Measurements from ENCODE around the gene FKBP1B. TPM values are rescaled to one million over a fixed set of nuclear protein-coding genes. Genes with fewer than 3 reads are reported as not detected.
A peak's percentile ranks its signal among the peaks of the same experiment; 100 is the strongest.
"Not testable (repeated sequence)": the region's sequence is repeated elsewhere in the genome, so short reads cannot be mapped to it uniquely, and the experiment has no call there.

The FKBP1B gene
- total and polyA plus RNA-seq, 3 experiments from 2014 or later: 2.5 to 5.3 (median 3.7) TPM

- peak overlapping the region; percentile 82 for H3K27ac ChIP-seq (ENCODE audit: low read depth, low read length)
- no peak overlapping the region for H3K4me3 Mint-ChIP-seq
- peak overlapping the region in 1 of 8 donors; percentile 62 for H3K27ac Mint-ChIP-seq
- H3K27me3 Mint-ChIP-seq: peaks cover 25 to 46% of the 10 kb centered on the region in 2 donors
- no peaks in the 10 kb centered on the region for H3K4me1 ChIP-seq (ENCODE audit: insufficient read depth, low read length)
- H3K9me3 ChIP-seq (ENCODE audit: low read length): no peaks in the 10 kb centered on the region
- H3K4me3 ChIP-seq (ENCODE audit: low read length): no peak overlapping the region
- peaks cover 10% of the 10 kb centered on the region for H3K27me3 ChIP-seq (ENCODE audit: insufficient read depth, low read length, poor library complexity, severe bottlenecking)
- no peaks in the 10 kb centered on the region for H3K9me3 Mint-ChIP-seq
- peaks cover 9 to 15% (median 9%) of the 10 kb centered on the region in 3 donors for H3K4me1 Mint-ChIP-seq
- ChIA-PET POLR2A (no interaction called here), CTCF (interaction anchor here (1.2 kb wide), 1 partner anchor 14 kb away, joined by 3 read pairs; no protein-coding TSS in a partner anchor)
- no peaks in the 10 kb centered on the region for H3K36me3 ChIP-seq (ENCODE audit: insufficient read depth, low read length)
- peaks cover 0 to 1% (median 0%) of the 10 kb centered on the region in 3 donors for H3K36me3 Mint-ChIP-seq
- no peak for DNase-seq
These were observed 36.9 kb upstream of the FKBP1B start for GRCh38 chr2:24012521-24013188.

DNA sequence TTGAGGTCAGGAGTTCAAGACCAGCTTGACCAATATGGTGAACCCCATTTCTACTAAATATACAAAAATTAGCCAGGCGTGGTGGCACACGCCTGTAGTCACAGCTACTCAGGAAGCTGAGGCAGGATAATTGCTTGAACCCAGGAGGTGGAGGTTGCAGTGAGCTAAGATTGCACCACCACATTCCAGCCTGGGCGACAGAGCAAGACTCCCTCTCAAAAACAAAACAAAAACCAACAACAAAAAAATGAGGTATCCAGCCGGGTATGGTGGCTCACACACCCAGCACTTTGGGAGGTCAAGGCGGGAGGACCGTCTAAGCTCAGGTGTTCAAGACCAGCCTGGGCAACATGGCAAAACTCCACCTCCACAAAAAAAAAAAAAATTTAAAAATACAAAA is 34.6 kb upstream of the FKBP1B start:
- H3K9me3 Mint-ChIP-seq; H3K9me3 ChIP-seq (ENCODE audit: low read length); H3K4me1 Mint-ChIP-seq; H3K4me3 ChIP-seq (ENCODE audit: low read length); H3K36me3 ChIP-seq (ENCODE audit: insufficient read depth, low read length); H3K27ac Mint-ChIP-seq; H3K4me3 Mint-ChIP-seq; H3K27ac ChIP-seq (ENCODE audit: low read depth, low read length); H3K36me3 Mint-ChIP-seq; H3K4me1 ChIP-seq (ENCODE audit: insufficient read depth, low read length); POLR2A ChIA-PET; H3K27me3 ChIP-seq (ENCODE audit: insufficient read depth, low read length, poor library complexity, severe bottlenecking); DNase-seq: not testable (repeated sequence)
- CTCF ChIA-PET: interaction anchor here (0.9 to 1.2 kb wide), 2 partner anchors 70 to 88 kb away, joined by 3 read pairs; partner anchors contain the start of genes ATAD2B and TP53I3
- peaks cover 18 to 34% of the 10 kb centered on the region in 2 donors for H3K27me3 Mint-ChIP-seq

DNA sequence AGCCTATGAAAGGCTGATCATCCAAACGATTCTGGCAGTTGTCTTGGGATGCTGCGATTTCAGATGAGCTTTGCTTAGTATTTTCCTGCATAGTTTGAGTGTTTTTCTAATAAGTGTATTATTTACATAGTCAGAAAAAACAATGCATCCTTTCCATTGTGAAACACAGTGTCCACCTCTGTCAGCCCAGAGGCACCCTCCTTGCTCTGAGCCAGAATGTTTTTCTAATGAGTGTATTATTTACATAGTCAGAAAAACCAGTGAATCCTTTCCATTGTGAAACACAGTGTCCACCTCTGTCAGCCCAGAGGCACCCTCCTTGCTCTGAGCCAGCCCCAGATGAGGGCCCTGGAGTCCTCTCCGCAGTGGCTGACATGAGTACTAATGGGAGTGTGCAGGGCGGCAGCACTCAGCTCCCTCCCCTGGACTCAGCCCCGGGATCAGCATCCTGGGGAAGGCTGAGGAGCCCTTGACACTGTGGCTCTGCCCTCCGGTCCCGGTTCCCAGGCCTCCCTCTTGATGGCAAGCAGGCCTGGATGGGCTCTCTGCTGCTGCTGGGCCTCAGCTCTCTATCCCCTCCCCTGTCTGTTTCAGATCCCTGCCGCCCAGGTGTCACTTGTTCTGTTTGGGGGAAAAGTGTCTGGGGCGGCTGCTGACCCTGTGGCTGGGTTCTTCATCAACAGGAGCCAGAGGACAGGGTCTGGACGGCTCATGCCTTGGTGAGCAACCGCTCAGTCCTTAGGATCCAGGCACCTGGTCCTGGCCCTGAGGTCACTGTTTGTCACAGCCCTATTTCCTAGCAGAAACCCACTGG is 33.8 kb upstream of the FKBP1B start:
- no peak overlapping the region for H3K27ac ChIP-seq (ENCODE audit: low read depth, low read length)
- H3K4me3 Mint-ChIP-seq: no peak overlapping the region
- no peaks in the 10 kb centered on the region for H3K27me3 ChIP-seq (ENCODE audit: insufficient read depth, low read length, poor library complexity, severe bottlenecking)
- H3K9me3 ChIP-seq (ENCODE audit: low read length): no peaks in the 10 kb centered on the region
- CTCF ChIA-PET: interaction anchor here (1.2 kb wide), 1 partner anchor 69 kb away, joined by 3 read pairs; the partner anchor contains the start of gene TP53I3
- H3K27ac Mint-ChIP-seq: no peak overlapping the region
- H3K4me3 ChIP-seq (ENCODE audit: low read length): no peak overlapping the region
- H3K36me3 Mint-ChIP-seq: peaks cover 0 to 1% (median 0%) of the 10 kb centered on the region in 3 donors
- no peaks in the 10 kb centered on the region for H3K9me3 Mint-ChIP-seq
- H3K4me1 ChIP-seq (ENCODE audit: insufficient read depth, low read length): no peaks in the 10 kb centered on the region
- H3K27me3 Mint-ChIP-seq: peaks cover 17 to 32% of the 10 kb centered on the region in 2 donors
- H3K4me1 Mint-ChIP-seq: peaks cover 7 to 9% (median 9%) of the 10 kb centered on the region in 3 donors
- no peak for DNase-seq
- POLR2A ChIA-PET: no interaction called here
- no peaks in the 10 kb centered on the region for H3K36me3 ChIP-seq (ENCODE audit: insufficient read depth, low read length)

- Histone ChIP-seq H3K9me3 (ENCODE audit: low read length) (no peaks in the 10 kb centered on the region), H3K27ac (ENCODE audit: low read depth, low read length) (no peak overlapping the region), H3K36me3 (ENCODE audit: insufficient read depth, low read length) (no peaks in the 10 kb centered on the region), H3K27me3 (ENCODE audit: insufficient read depth, low read length, poor library complexity, severe bottlenecking) (no peaks in the 10 kb centered on the region), H3K4me1 (ENCODE audit: insufficient read depth, low read length) (no peaks in the 10 kb centered on the region), H3K4me3 (ENCODE audit: low read length) (no peak overlapping the region)
- CTCF ChIA-PET: no interaction called here
- DNase-seq: no peak
- Mint-ChIP-seq H3K27ac (no peak overlapping the region), H3K4me1 (peaks cover 2 to 4% (median 3%) of the 10 kb centered on the region in 3 donors), H3K36me3 (peaks cover 0 to 2% (median 1%) of the 10 kb centered on the region in 3 donors), H3K9me3 (no peaks in the 10 kb centered on the region), H3K4me3 (no peak overlapping the region), H3K27me3 (peaks cover 12 to 26% of the 10 kb centered on the region in 2 donors)
- POLR2A ChIA-PET: no interaction called here
These were observed 33.2 kb upstream of the FKBP1B start for GRCh38 chr2:24016376-24016761.

DNA sequence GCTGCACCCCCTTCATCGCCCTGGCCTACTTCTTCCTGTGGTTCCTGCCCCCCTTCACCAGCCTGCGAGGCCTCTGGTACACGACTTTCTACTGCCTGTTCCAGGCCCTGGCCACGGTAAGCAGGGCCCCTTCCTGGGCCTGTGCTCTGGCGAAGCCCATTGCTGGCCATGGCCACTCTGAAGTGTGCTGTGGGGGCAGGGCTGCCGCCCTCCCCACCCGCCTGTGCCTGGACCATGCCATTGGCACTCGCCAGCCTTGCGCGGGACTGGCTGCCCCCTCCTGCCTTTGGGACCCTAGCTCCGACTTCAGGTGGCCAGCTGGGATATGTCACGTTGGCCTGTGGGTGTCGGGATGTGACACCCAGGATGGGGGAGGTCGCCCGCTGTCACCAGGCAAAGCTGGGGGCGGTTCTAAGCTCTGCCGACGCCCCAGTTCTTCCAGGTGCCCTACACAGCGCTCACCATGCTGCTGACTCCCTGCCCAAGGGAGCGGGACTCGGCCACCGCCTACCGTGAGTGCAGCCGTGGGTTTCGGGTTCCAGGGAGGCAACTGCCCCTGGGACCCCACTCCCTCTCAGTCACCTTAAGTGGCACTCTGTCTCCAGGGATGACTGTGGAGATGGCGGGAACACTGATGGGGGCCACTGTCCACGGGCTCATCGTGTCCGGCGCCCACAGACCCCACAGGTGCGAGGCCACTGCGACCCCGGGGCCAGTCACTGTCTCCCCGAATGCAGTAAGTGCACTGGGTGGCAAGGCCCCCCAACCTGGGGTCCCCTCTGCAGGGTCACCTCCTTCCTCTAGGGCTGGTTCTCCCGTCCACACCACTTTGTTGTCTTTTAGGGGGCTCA is 32.5 kb upstream of the FKBP1B start:
- Mint-ChIP-seq H3K36me3 (peaks cover 0 to 4% (median 1%) of the 10 kb centered on the region in 3 donors), H3K9me3 (no peaks in the 10 kb centered on the region), H3K27ac (no peak overlapping the region), H3K27me3 (peaks cover 6 to 19% of the 10 kb centered on the region in 2 donors), H3K4me1 (no peaks in the 10 kb centered on the region), H3K4me3 (no peak overlapping the region)
- ChIA-PET CTCF (no interaction called here), POLR2A (no interaction called here)
- Histone ChIP-seq H3K9me3 (ENCODE audit: low read length) (no peaks in the 10 kb centered on the region), H3K27ac (ENCODE audit: low read depth, low read length) (no peak overlapping the region), H3K4me3 (ENCODE audit: low read length) (no peak overlapping the region), H3K4me1 (ENCODE audit: insufficient read depth, low read length) (no peaks in the 10 kb centered on the region), H3K36me3 (ENCODE audit: insufficient read depth, low read length) (no peaks in the 10 kb centered on the region), H3K27me3 (ENCODE audit: insufficient read depth, low read length, poor library complexity, severe bottlenecking) (no peaks in the 10 kb centered on the region)
- DNase-seq: no peak

DNA sequence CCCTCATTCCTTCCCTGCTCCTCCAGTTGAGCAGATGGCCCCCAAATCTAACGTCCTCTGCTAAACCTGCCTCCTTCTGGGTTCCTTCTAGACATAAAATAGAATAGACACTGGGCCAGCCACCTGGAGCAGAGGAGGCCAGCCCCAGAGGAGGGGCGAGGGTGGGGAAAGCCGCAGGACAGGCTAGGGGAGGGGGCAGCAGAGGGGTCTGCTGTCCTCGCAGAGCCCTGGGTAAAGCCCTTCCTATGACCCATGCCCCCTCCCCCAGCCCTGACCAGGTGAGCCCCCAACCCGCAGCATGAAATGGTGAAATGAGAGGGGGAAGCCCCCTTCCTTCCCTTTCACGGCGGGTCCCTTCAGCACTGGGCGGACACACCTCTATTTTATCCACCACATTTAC is 31.8 kb upstream of the FKBP1B start:
- Mint-ChIP-seq H3K27ac (no peak overlapping the region), H3K4me1 (no peaks in the 10 kb centered on the region), H3K4me3 (no peak overlapping the region), H3K36me3 (peaks cover 0 to 10% (median 1%) of the 10 kb centered on the region in 3 donors), H3K9me3 (no peaks in the 10 kb centered on the region), H3K27me3 (peaks cover 2 to 14% of the 10 kb centered on the region in 2 donors)
- H3K27ac ChIP-seq (ENCODE audit: low read depth, low read length): no peak overlapping the region
- ChIA-PET POLR2A (no interaction called here), CTCF (no interaction called here)
- no peaks in the 10 kb centered on the region for H3K36me3 ChIP-seq (ENCODE audit: insufficient read depth, low read length)
- H3K4me3 ChIP-seq (ENCODE audit: low read length): no peak overlapping the region
- no peaks in the 10 kb centered on the region for H3K9me3 ChIP-seq (ENCODE audit: low read length)
- H3K4me1 ChIP-seq (ENCODE audit: insufficient read depth, low read length): no peaks in the 10 kb centered on the region
- H3K27me3 ChIP-seq (ENCODE audit: insufficient read depth, low read length, poor library complexity, severe bottlenecking): no peaks in the 10 kb centered on the region
- no peak for DNase-seq

- H3K4me3 ChIP-seq (ENCODE audit: low read length): no peak overlapping the region
- no peak for DNase-seq
- no peaks in the 10 kb centered on the region for H3K27me3 ChIP-seq (ENCODE audit: insufficient read depth, low read length, poor library complexity, severe bottlenecking)
- no peaks in the 10 kb centered on the region for H3K9me3 Mint-ChIP-seq
- no peaks in the 10 kb centered on the region for H3K4me1 ChIP-seq (ENCODE audit: insufficient read depth, low read length)
- H3K36me3 Mint-ChIP-seq: peaks cover 0 to 15% (median 1%) of the 10 kb centered on the region in 3 donors
- no peak overlapping the region for H3K27ac Mint-ChIP-seq
- CTCF ChIA-PET: no interaction called here
- H3K27ac ChIP-seq (ENCODE audit: low read depth, low read length): no peak overlapping the region
- POLR2A ChIA-PET: no interaction called here
- H3K4me1 Mint-ChIP-seq: no peaks in the 10 kb centered on the region
- H3K36me3 ChIP-seq (ENCODE audit: insufficient read depth, low read length): no peaks in the 10 kb centered on the region
- H3K4me3 Mint-ChIP-seq: no peak overlapping the region
- no peaks in the 10 kb centered on the region for H3K9me3 ChIP-seq (ENCODE audit: low read length)
- H3K27me3 Mint-ChIP-seq: peaks cover 0 to 9% of the 10 kb centered on the region in 2 donors
These were observed 31.3 kb upstream of the FKBP1B start for GRCh38 chr2:24018241-24018640.
